ENCODE results near the gene LPIN1.

The LPIN1 gene, protein sequence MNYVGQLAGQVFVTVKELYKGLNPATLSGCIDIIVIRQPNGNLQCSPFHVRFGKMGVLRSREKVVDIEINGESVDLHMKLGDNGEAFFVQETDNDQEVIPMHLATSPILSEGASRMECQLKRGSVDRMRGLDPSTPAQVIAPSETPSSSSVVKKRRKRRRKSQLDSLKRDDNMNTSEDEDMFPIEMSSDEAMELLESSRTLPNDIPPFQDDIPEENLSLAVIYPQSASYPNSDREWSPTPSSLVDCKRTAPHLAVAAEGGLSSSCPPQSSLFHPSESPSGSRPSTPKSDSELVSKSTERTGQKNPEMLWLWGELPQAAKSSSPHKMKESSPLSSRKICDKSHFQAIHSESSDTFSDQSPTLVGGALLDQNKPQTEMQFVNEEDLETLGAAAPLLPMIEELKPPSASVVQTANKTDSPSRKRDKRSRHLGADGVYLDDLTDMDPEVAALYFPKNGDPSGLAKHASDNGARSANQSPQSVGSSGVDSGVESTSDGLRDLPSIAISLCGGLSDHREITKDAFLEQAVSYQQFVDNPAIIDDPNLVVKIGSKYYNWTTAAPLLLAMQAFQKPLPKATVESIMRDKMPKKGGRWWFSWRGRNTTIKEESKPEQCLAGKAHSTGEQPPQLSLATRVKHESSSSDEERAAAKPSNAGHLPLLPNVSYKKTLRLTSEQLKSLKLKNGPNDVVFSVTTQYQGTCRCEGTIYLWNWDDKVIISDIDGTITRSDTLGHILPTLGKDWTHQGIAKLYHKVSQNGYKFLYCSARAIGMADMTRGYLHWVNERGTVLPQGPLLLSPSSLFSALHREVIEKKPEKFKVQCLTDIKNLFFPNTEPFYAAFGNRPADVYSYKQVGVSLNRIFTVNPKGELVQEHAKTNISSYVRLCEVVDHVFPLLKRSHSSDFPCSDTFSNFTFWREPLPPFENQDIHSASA

DNA sequence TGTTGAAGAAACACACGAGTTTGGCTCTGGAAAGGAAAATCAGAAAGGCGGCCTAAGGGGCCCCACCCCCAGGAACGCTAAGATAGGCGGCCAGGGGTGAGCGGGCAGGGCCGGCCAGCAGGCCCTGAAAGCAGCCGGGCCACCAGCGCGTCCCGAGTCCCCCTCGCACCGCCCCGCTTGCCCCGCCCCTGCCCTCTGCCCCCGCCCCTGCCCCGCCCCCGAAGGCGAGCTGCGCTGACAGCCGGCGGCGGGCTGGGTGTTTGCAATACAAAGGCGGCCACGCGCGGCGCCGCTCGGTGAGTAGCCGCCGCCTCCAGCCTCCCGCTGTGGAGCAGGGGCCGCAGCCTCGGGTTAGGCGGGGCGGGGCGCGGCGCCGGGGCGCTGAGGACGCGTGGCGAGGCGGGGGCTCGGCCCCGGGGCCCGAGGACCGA is at the start of gene LPIN1:
TSS of gene LPIN1 (plus strand) at position 257 of the 431 bp plus-strand sequence. CDS start 18,910 bp downstream, outside the sequence.
- peak; percentile 56 to 59 for DNase-seq (ENCODE audit: low read depth in 2 of 2)

DNA sequence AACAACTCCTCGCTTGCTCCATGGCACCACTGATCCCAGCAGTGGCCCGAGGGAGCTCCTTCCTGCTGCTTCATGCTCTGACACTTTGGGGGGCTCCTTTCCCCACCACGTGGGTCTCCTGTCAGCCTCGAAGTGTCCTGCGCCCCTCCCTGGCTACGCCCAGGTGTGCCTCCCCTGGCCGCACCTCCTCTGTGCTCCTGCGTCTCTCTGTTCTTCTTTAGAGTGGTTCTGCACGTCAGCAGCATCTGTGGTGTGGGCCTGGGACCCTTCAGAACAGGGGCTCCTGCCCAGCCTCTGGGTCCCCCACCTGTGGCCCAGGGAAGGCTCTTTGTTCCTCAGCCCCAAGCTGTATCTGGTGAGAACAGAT is 49.7 kb upstream of the LPIN1 start:
- DNase-seq (ENCODE audit: low read depth in 2 of 2), result no peak

DNA sequence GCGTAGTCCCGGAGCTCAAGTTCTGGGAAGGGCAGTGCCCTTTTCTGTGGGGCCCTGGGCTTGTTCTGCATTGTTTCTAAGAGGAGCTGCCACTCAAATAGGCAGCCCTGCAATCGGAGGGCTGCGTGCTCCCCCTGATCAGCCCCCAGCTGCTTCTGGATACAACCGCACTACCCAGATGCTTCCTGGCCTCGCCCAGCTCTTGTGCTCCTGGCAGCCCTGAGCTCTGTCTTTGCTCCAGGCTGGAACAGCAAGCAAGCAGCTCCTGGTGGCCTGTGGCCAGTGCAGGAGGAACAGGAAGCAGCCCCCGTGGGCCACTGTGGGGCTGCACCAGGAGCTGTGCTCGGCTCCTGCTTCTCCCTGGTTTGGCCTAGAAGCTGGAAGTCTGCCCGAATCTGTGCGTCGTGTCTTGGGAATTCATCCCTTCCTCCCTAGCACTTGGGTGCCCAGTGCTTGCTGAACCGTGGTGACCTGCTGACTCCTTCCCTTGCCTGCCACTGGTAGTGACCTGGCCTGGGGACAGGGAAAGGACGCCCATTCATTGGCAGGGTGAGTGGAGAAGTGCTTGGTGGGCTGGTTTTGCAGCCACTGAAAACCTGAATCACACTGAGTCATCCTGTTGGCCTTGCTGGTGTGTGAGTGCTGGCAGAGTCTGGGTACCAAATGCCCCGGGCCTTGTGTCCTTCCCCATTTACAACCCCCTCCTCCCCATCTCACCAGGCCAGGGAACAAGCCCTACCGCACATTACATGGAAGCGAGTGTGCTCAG is 49.1 kb upstream of the LPIN1 start:
- DNase-seq (ENCODE audit: low read depth in 2 of 2), result no peak

DNA sequence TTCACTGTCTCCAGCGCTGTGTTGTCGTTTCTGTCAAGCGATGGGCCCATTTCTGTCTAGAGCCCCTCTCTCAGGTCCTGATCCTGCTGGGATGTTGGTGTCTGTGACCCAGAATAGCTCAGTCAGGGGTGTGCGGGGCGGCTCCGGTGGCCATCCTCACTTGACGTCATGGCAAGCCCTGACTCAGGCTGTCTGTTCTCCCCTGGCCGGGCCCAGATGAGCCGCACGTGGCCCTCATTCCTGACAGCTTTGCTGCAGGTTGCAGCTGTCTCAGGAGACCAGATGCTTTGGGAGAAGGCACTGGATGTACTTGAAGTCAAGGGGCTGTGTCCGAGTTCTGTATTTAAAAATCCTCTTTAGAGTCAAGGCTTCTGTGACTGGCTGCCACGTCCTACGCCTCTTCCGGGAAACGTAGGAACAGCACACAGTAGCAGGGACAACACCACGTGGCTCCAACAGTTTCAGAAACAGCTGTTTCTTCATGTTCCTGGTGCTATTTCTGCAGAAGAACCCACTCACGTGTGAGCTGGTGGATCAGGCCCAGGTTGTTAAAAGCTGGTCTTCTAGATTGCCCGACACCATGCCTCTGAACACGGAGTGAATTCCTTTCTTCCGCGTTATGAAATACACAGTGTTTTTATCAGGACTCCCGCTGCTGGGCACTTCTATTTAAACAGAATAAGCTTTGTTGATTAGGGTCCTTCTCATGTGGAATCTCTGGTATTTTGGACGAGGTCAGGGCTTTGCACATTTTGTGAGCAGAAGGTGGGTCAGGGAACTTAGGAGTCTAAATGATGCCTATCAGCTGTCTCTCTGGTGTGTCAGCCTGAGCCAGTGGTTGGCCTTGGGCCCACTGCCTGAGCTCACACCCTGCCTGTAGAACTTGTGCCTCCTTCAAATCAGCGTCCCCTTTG is 48.2 kb upstream of the LPIN1 start:
- no peak for DNase-seq (ENCODE audit: low read depth in 2 of 2)

DNA sequence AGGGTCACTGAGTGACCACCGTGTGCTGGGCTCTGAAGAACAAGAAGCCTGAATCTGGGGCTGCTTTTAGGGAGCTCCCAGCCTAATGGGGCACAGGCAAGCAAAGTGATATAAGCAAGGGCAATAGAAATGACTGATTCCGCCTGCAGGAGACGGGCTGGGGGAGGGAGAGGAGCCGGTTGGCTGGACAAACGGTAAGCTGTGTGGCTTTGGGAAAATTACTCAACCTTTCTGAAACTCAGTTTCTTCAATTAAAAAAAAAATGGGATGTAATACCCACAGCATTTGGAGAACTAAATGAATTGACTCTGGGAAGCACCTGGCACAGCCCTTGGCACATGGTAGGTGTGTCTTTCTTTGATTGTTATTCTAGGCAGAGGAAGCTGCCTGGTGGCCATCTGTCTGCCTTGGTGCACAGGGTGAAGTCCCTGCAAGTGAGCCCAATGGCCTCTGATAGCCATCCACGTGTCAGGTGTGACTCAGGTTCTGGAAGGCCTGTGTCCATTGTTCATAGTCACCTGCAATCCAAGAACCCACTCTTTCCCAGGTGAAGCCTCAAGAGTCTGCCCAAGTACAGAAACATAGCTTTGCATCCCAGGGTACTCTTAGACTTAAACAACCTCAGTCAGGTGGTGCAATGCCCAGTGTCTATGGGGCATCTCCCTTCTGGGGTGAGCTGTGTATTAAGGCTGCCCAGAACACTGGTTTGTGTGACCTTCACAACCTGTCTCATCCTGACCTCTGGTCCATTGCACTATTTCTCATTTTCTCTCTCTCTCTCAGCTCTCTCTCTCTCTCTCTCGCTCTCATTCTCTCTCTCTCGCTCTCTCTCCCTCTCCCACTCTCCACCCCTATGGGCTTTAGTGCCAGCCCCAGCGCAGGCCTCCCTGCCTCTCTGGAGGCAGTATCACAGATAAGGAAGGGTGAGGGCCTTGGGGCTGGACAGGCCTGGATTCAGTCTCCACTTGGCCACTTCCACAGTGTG is 46.5 kb upstream of the LPIN1 start:
- DNase-seq (ENCODE audit: low read depth in 2 of 2), result no peak

DNA sequence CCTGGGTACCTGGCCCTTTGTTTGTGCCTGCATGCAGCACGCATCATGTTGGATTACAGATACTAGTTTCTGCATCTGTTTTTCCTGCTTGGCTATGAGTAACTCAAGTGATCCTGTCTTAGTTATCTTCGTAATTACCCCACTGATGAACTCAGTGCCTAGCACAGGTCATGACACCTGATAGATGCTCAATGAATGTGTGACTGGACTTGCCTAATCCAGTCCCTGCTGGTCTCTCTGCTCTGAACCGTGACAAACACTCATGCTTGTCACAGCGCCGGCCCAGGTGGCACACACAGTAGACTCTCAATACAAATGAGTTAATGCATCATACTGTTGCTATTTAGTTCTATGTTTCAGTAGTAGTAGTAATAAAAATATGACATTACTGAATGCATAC is 45.2 kb upstream of the LPIN1 start:
- DNase-seq (ENCODE audit: low read depth in 2 of 2), result no peak

DNA sequence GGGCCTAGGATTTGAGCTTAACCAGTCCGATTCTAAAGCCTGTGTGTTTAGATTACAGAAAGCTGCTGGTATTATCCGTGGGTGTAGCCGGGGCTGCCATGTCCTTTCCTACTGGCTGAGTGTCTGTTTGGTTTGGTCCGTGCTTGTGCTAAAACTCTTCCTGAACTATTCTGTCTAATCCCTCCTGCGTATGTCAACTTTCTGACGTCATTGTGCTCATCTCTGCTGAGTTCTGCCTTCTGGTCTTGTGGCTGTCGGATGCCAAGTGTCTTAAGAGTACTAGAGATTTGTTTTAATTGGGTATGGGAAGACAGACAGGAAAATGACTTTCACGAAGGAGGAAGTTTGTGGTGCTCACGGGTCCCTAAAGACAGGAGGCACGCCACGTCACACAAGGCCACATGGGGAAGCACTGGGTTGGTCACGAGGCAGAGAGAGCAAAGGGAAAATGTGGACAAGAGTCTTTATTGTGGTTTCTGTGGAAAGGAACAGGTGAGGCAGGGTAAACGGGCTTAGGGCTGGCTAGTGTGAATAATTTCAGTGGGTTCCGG is 44.6 kb upstream of the LPIN1 start:
- no peak for DNase-seq (ENCODE audit: low read depth in 2 of 2)

DNA sequence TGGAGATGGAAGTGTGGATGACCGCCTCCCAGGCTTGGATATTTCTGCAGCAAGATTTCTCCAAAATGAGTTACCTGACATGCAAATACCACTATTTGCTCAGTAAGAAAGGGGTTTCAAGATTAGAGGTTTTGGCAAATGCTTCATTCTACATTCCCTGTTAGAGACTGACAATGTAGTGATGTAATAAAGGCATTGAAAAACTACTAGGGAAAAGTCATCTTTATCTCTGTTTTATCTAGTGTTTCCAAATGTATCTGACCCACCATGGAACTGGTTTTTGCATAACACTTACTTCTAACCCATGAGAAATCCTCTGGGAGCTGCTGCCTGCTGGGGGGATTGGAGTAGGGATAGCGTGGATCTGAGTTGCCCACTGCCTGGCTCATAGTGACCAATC is 43.5 kb upstream of the LPIN1 start:
- DNase-seq (ENCODE audit: low read depth in 2 of 2), result no peak

DNA sequence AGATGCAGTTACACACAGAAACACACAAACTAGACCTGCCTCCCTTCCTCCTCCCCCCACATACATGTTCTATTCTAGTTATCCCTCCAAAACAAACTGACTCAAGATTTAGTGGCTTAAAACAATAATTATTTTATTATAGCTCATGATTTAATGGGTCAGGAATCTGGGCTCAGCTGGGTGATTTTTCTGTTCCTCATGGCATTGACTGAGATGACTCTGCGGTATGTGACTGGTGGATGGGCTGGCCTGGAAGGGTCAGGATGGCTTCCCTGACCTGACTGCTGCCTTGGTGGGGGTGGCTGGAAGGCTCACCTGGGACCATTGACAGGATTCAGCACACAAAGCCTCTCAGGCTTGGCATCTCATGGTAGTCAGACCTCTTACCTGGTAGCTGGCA is 42.7 kb upstream of the LPIN1 start:
- no peak for DNase-seq (ENCODE audit: low read depth in 2 of 2)

DNA sequence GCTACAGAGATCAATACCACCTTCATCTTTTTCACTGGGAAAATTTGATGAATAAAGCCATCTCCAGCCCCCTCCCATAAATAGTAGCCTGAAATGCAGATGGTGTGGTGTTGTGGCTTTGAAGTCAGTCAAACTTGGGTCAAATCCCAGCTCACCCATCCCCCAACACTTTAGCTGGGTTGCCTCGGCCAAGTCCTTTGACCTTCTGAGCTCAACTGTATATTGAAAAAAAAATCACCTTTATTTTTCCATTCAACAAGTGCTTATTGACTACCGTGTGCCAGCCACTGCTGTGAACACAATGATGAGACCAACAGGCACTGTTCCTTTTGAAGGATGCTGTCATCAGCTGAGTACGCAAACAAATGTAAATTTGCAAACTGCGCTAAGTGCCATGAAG is 41.4 kb upstream of the LPIN1 start:
- DNase-seq (ENCODE audit: low read depth in 2 of 2), result no peak

DNA sequence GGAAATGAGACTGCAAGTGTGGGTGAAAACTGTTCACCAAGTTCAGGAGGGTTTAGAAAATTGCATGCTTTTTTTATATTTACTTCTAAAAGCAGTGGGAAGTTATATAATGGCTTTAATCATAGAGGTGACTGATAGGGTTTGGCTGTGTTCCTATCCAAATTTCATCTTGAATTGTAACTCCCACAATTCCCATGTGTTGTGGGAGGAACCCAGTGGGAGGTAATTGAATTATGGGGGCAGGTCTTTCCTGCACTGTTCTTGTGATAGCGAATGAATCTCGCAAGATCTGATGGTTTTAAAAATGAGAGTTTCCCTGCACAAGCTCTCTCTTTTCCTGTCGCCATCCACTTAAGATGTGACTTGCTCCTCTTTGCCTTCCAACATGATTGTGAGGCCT is 40.7 kb upstream of the LPIN1 start:
- no peak for DNase-seq (ENCODE audit: low read depth in 2 of 2)

DNA sequence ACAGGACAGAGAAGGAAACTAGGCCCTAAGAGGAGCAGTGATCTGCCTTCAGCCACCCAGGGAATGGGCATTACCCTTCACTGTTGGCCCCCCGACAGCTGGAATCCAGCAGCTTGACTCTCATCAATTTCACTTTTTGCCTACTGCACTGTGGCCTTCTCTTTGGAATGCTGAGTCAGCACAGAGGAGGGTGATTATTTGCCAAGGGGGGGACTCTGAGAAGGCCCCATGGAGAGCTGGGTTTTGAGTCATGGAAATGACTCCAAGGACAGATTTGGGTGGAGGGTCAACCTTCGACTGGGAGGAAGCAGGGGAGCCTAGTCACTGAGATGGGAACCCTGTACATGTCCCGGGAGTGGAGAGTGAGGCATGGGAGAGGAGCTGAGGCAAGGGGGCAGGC is 38.3 kb upstream of the LPIN1 start:
- DNase-seq (ENCODE audit: low read depth in 2 of 2), result no peak

DNA sequence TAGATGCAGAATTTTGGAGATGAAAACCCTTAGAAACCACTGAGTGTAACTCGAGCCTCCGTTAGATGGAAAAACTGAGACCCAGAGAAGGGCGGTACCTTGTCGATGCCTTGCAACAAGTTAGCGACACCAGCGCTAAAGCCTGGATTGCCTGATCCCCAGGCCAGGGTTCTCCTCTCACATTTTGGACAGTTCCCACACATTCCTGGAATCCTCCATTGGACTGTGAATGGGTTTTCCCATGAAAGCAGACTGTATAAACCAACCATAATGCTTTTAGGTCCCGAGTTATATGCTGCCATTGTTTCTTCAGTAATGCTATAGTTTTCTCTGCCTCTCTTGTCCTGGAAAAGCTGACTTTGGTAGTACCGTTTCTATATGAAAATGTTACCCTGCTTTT is 37.1 kb upstream of the LPIN1 start:
- no peak for DNase-seq (ENCODE audit: low read depth in 2 of 2)

DNA sequence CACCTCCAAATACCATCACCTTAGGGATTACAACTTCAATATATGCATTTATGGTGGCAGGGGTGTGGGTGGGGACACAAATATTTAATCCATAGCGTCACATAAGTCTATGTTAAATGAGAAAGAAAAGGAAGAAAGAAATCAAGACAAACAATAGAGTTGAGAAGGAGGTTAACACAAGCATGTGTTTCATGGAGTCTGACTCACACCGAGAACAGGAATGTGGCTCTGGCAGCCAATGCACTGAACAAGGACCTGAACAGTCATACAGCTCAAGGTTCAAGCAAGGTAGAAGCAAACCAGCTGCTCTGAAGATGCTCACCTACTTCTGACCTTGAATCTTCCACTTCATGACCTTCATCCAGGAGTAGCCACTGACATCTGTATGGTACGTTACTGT is 36.2 kb upstream of the LPIN1 start:
- DNase-seq (ENCODE audit: low read depth in 2 of 2), result peak in 1 of 2 experiments; percentile 57

DNA sequence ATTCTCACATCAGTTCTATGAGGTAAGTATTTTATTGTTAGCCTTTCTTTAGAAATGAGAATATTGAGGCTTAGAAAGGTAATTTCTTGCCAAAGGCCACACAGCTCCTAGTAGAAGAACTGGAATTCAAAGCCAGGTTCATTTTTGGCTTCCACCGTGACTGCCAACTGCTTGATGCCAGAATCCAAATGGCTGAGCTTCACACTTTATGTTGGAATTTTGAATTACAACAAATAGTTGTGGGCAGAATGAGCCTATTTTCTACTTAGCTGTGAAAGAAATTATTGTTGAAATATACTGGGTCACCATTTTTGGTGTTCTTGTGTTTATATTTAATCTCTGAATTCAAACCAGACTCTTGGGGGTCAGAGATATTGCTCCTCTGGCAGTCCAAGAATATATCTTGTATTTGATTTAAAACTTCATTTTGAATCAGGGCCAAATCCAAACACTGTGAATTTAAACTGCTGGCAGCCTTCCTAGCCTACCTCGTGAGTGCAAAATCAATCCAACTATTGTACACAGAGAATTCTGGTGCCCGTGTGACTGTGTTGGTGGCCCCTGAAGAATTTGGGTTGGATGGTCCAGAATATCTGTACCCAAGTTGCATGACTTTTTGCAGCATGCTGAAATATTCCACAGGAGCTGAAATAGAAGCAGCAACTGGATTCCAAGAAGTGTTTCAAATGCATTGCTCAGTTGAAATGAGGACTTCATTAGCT is 35.6 kb upstream of the LPIN1 start:
- DNase-seq (ENCODE audit: low read depth in 2 of 2), result no peak

DNA sequence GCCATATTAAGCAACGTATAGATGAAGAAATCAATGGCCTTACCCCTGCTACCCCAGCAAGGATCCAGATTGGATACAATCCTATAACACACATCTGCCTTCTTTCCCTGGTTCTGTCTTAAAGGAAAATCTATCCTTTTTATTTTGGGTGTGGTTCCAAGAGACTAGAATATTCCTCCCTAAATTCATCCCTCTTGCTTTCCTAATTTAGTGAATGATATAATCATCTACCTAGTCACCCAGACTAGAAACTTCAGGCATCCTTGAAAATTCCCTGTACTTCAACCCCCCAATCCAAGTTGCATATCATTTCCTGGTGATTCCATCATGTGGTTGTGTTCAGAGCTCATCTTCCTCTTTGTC is 35.1 kb upstream of the LPIN1 start:
- no peak for DNase-seq (ENCODE audit: low read depth in 2 of 2)

DNA sequence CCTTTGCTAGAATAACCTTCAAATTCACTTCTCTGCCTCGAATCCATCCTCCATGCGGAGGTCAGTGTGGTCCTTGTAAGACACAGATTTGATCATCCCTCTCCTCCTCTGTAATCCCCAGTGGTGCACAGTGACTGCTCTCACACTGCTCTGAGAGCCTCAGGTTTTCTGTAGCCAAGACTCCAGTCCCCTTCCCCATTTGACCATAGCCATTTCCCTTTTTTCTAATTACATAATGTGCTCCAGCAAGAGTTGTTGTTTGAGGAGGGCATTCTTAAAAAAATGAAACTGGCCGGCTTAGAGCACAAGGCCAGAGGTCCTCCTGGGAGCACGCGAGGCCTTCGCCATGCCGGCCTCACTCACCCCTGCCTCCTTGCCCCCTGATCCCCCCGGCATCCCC is 34.7 kb upstream of the LPIN1 start:
- no peak for DNase-seq (ENCODE audit: low read depth in 2 of 2)

DNA sequence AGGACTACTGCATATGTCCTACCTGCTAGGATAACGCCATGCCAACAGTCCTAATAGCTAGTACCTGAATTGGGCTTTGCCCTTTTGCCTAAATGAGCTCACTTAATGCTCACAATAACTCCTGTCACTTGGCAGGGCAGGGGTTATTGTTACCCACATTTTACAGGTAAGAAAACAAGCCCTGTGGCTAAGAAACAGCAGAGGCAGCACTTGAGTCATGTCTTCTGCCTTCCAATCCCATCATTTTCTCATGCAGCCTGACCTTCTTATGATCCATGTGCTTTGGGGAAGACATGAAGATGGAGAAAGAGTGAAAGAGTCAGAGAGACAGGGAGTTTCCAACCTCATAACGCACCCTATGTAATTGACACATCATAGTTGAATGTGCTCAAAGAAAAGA is 33.6 kb upstream of the LPIN1 start:
- DNase-seq (ENCODE audit: low read depth in 2 of 2), result no peak

DNA sequence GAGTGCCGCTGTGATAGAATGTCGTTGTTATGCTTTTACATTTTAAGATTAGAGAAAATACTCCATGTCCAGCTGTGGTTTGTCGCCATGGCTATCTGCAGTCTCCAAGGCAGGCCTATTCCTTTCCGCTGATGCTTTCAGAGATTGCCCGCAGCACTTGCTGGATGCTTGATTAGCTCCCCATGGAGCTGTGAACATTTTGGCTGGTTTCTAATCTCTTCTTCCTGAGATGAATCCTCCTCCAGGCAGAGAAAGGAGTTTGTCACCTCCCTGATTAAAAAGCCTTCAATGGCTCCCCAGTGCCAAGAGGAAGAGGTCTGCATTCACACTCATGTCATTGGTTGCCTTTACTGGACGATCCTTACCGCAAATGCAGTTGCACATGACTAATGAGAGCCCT is 32.6 kb upstream of the LPIN1 start:
- no peak for DNase-seq (ENCODE audit: low read depth in 2 of 2)
